Panc1 (cell line): Measurements from ENCODE around the gene KLRD1.

Source experiments
- POLR2AphosphoS5 ChIP-seq: IDR thresholded peaks from 2 replicates; pipeline ENCODE4 v1.6.1; 2012; ENCODE audit warnings: mild to moderate bottlenecking, low read depth, low read length, moderate library complexity
- SIN3A ChIP-seq: IDR thresholded peaks from 2 replicates; pipeline ENCODE4 v1.6.1; 2012; ENCODE audit warnings: low read depth, mild to moderate bottlenecking, low read length, moderate library complexity, borderline replicate concordance; ENCODE audit not compliant: insufficient read depth
- TCF7L2 ChIP-seq: IDR thresholded peaks from 2 replicates; pipeline ENCODE4 v1.6.1; 2011; ENCODE audit warnings: mild to moderate bottlenecking, low read depth, low read length, inconsistent platforms
- TF ChIP-seq, protein P1 (sequence below): fragments of 450-650 bp; IDR thresholded peaks from 2 replicates; pipeline ENCODE4 v1.5.1; 2017; ENCODE audit warnings: mild to moderate bottlenecking
- TF ChIP-seq, protein P2 (sequence below), 2 experiments: IDR thresholded peaks; 2 replicates each; pipeline ENCODE4 v1.6.1; 2011 to 2012; ENCODE audit warnings: low read depth in 2 of 2, control low read depth in 1 of 2, low read length in 1 of 2, mild to moderate bottlenecking in 1 of 2, moderate library complexity in 1 of 2; ENCODE audit not compliant: insufficient read depth in 1 of 2

DNA sequence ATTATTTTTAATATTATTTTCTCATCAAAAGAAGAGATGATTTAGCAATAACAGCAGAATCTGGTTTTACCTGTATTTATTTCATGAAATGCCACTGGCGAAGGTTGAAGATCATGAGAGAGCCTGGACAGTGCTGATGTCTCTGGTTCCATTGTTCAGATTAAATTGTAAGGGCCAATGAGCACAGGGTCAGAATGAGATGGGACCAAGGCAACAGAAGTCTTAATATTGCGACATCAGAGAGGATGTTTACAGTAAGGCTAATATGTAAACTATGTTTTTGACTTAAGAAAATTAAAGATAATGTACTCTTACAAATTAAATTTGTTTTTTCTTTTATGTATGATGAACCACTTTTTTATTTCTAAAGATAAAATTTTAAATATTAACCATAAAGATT lies 35.2 kb upstream of the KLRD1 start:
- TF ChIP-seq, protein P1, sequence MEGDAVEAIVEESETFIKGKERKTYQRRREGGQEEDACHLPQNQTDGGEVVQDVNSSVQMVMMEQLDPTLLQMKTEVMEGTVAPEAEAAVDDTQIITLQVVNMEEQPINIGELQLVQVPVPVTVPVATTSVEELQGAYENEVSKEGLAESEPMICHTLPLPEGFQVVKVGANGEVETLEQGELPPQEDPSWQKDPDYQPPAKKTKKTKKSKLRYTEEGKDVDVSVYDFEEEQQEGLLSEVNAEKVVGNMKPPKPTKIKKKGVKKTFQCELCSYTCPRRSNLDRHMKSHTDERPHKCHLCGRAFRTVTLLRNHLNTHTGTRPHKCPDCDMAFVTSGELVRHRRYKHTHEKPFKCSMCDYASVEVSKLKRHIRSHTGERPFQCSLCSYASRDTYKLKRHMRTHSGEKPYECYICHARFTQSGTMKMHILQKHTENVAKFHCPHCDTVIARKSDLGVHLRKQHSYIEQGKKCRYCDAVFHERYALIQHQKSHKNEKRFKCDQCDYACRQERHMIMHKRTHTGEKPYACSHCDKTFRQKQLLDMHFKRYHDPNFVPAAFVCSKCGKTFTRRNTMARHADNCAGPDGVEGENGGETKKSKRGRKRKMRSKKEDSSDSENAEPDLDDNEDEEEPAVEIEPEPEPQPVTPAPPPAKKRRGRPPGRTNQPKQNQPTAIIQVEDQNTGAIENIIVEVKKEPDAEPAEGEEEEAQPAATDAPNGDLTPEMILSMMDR, result no peak
- TF ChIP-seq, protein P2, sequence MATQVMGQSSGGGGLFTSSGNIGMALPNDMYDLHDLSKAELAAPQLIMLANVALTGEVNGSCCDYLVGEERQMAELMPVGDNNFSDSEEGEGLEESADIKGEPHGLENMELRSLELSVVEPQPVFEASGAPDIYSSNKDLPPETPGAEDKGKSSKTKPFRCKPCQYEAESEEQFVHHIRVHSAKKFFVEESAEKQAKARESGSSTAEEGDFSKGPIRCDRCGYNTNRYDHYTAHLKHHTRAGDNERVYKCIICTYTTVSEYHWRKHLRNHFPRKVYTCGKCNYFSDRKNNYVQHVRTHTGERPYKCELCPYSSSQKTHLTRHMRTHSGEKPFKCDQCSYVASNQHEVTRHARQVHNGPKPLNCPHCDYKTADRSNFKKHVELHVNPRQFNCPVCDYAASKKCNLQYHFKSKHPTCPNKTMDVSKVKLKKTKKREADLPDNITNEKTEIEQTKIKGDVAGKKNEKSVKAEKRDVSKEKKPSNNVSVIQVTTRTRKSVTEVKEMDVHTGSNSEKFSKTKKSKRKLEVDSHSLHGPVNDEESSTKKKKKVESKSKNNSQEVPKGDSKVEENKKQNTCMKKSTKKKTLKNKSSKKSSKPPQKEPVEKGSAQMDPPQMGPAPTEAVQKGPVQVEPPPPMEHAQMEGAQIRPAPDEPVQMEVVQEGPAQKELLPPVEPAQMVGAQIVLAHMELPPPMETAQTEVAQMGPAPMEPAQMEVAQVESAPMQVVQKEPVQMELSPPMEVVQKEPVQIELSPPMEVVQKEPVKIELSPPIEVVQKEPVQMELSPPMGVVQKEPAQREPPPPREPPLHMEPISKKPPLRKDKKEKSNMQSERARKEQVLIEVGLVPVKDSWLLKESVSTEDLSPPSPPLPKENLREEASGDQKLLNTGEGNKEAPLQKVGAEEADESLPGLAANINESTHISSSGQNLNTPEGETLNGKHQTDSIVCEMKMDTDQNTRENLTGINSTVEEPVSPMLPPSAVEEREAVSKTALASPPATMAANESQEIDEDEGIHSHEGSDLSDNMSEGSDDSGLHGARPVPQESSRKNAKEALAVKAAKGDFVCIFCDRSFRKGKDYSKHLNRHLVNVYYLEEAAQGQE (IDR thresholded peaks at IDR 0.05; ENCODE audit: insufficient read depth in 1 of 2, low read depth in 2 of 2, low read length in 1 of 2), result no peak
- no peak for TF ChIP-seq SIN3A
- no peak for TF ChIP-seq POLR2AphosphoS5
- no peak for TF ChIP-seq TCF7L2
